ENCODE measurements around the gene PALS2. TPM values are rescaled to one million over a fixed set of nuclear protein-coding genes. Genes with fewer than 3 reads are reported as not detected.
A peak's percentile ranks its signal among the peaks of the same experiment; 100 is the strongest.

Gene PALS2
- total RNA-seq, 2 donors from 2014 or later: 45.0 to 46.1 TPM

GRCh38 chr7:24582166-24582565 is 8.9 kb downstream of the PALS2 start:
- H3K9me3 ChIP-seq (ENCODE audit: control insufficient read depth, low read length): no peaks in the 10 kb centered on the region
- WGBS, 2 experiments (ENCODE audit: insufficient coverage in 1 of 2, insufficient read length in 1 of 2): 93% methylated on average over 1 of the region's 2 CpGs; no CpG with 5 or more reads in 1 of the 2 experiments
- H3K4me1 ChIP-seq (ENCODE audit: control insufficient read depth, insufficient read depth, low read length): no peaks in the 10 kb centered on the region
- Mint-ChIP-seq H3K4me1 (peaks cover 5% of the 10 kb centered on the region), H3K27me3 (ENCODE audit: insufficient read depth) (no peaks in the 10 kb centered on the region), H3K4me3 (no peak overlapping the region), H3K9me3 (peaks cover 2% of the 10 kb centered on the region), H3K27ac (no peak overlapping the region), H3K36me3 (ENCODE audit: low read depth) (no peaks in the 10 kb centered on the region)
- no peak overlapping the region for H3K27ac ChIP-seq (ENCODE audit: low read depth, low read length)
- H3K36me3 ChIP-seq (ENCODE audit: control insufficient read depth, insufficient read depth, low read length): no peaks in the 10 kb centered on the region
- no peak overlapping the region for H3K9ac ChIP-seq (ENCODE audit: extremely low read depth, low read length, poor library complexity, severe bottlenecking)
- no peak overlapping the region for H3K4me3 ChIP-seq (ENCODE audit: low read length)
- DNase-seq: no peak
- H3K27me3 ChIP-seq (ENCODE audit: control insufficient read depth, insufficient read depth, low read length, poor library complexity, severe bottlenecking): no peaks in the 10 kb centered on the region
- TF ChIP-seq CTCF (conservative IDR thresholded peaks at IDR 0.05): no peak

DNA sequence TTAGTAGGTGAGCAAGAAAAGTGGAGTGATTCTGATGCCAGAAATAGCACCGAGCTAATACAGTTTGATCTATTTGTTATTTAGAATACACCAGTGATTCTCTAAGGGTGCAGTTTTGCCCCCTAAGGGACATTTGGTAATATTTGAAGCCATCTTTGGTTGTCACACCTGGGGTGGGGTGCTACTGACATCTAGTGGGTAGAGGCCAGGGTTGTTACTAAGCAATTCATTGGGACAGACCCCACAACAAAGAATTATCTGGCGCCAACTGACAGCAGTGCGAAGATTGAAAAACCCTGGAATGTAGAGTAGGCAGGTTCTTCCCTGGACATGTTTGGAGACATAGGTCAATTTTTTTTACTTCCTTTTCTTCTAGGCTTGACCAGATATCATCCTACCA is 14.6 kb downstream of the PALS2 start:
- Mint-ChIP-seq H3K27me3 (ENCODE audit: insufficient read depth) (no peaks in the 10 kb centered on the region), H3K4me1 (no peaks in the 10 kb centered on the region), H3K36me3 (ENCODE audit: low read depth) (no peaks in the 10 kb centered on the region), H3K9me3 (peaks cover 2% of the 10 kb centered on the region), H3K27ac (no peak overlapping the region), H3K4me3 (no peak overlapping the region)
- H3K4me3 ChIP-seq (ENCODE audit: low read length): no peak overlapping the region
- no peak overlapping the region for H3K9ac ChIP-seq (ENCODE audit: extremely low read depth, low read length, poor library complexity, severe bottlenecking)
- H3K4me1 ChIP-seq (ENCODE audit: control insufficient read depth, insufficient read depth, low read length): no peaks in the 10 kb centered on the region
- no peaks in the 10 kb centered on the region for H3K27me3 ChIP-seq (ENCODE audit: control insufficient read depth, insufficient read depth, low read length, poor library complexity, severe bottlenecking)
- 85 to 100% methylated on average over 1 to 3 of the region's 3 CpGs for WGBS, 2 experiments (ENCODE audit: insufficient coverage in 1 of 2, insufficient read length in 1 of 2)
- peak; percentile 87 for TF ChIP-seq CTCF (conservative IDR thresholded peaks at IDR 0.05)
- H3K36me3 ChIP-seq (ENCODE audit: control insufficient read depth, insufficient read depth, low read length): no peaks in the 10 kb centered on the region
- peak; percentile 86 for DNase-seq
- no peak overlapping the region for H3K27ac ChIP-seq (ENCODE audit: low read depth, low read length)
- no peaks in the 10 kb centered on the region for H3K9me3 ChIP-seq (ENCODE audit: control insufficient read depth, low read length)

DNA sequence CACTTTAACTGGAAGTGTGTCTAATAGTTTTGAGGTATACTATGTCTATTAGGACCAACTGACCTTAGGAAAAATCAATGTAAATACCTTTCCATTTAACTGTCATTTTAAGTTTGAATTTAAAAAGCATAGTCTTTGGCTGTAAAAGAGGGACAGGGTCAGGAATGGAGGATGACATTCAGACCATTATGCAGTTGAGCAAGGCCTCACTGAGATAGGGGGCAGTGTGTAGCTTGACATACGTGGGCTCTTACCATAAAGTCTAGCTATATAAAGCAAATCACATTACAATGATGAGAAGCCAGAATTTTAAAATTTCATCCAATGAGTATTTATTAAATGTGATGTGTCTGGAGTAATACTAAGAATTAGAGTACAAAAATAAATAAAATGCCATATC is 17.9 kb downstream of the PALS2 start:
- Histone ChIP-seq H3K4me3 (ENCODE audit: low read length) (no peak overlapping the region), H3K36me3 (ENCODE audit: control insufficient read depth, insufficient read depth, low read length) (no peaks in the 10 kb centered on the region), H3K27ac (ENCODE audit: low read depth, low read length) (no peak overlapping the region), H3K9ac (ENCODE audit: extremely low read depth, low read length, poor library complexity, severe bottlenecking) (no peak overlapping the region), H3K27me3 (ENCODE audit: control insufficient read depth, insufficient read depth, low read length, poor library complexity, severe bottlenecking) (no peaks in the 10 kb centered on the region), H3K4me1 (ENCODE audit: control insufficient read depth, insufficient read depth, low read length) (no peaks in the 10 kb centered on the region), H3K9me3 (ENCODE audit: control insufficient read depth, low read length) (no peaks in the 10 kb centered on the region)
- Mint-ChIP-seq H3K4me1 (no peaks in the 10 kb centered on the region), H3K9me3 (no peaks in the 10 kb centered on the region), H3K36me3 (ENCODE audit: low read depth) (no peaks in the 10 kb centered on the region), H3K27me3 (ENCODE audit: insufficient read depth) (no peaks in the 10 kb centered on the region), H3K27ac (no peak overlapping the region), H3K4me3 (no peak overlapping the region)
- peak; percentile 68 for TF ChIP-seq CTCF (conservative IDR thresholded peaks at IDR 0.05)
- 50% methylated on average over 1 of the region's 1 CpG; no CpG with 5 or more reads in 1 of the 2 experiments for WGBS, 2 experiments (ENCODE audit: insufficient coverage in 1 of 2, insufficient read length in 1 of 2)
- DNase-seq: no peak

Data from endodermal cell (in vitro differentiated cells).